OCI-LY1 (cell line): Measurements from ENCODE around the gene ETS2.

ENCODE experiments used
- H2AFZ ChIP-seq: fragments of 200-600 bp; sonication (generic), shearing (Covaris generic); 2 replicates; pipeline ENCODE4 v1.6.0; 2014; ENCODE audit warnings: antibody characterized with exemption, mild to moderate bottlenecking, low read length
- H3F3A ChIP-seq: fragments of 200-600 bp; sonication (generic), shearing (Covaris generic); 2 replicates; pipeline ENCODE4 v1.6.0; 2014; ENCODE audit warnings: mild to moderate bottlenecking, antibody characterized with exemption, low read length, moderate library complexity; ENCODE audit not compliant: insufficient read depth
- H3K27ac ChIP-seq: fragments of 200-600 bp; sonication (generic); 2 replicates; pipeline ENCODE4 v1.5.1; 2014; ENCODE audit warnings: low read length, mixed run types, mild to moderate bottlenecking, low read depth; ENCODE audit not compliant: poor library complexity, severe bottlenecking
- H3K27me3 ChIP-seq: fragments of 200-600 bp; sonication (generic); 2 replicates; pipeline ENCODE4 v1.6.0; 2014; ENCODE audit warnings: antibody characterized with exemption, mild to moderate bottlenecking, low read length, moderate library complexity; ENCODE audit not compliant: insufficient read depth
- H3K36me3 ChIP-seq: fragments of 200-600 bp; sonication (generic); 2 replicates; pipeline ENCODE4 v1.6.1; 2014; ENCODE audit warnings: mild to moderate bottlenecking, antibody characterized with exemption, low read length, moderate library complexity, mixed read lengths; ENCODE audit not compliant: insufficient read depth
- H3K4me1 ChIP-seq: fragments of 200-600 bp; sonication (generic); 2 replicates; pipeline ENCODE4 v1.5.1; 2014; ENCODE audit warnings: mild to moderate bottlenecking, low read length, moderate library complexity; ENCODE audit not compliant: insufficient read depth, severe bottlenecking
- H3K4me2 ChIP-seq: fragments of 200-600 bp; sonication (generic), shearing (Covaris generic); 2 replicates; pipeline ENCODE4 v1.6.1; 2014; ENCODE audit warnings: low read length
- H3K4me3 ChIP-seq: fragments of 200-600 bp; sonication (generic); 2 replicates; pipeline ENCODE4 v1.5.1; 2014; ENCODE audit warnings: low read length, low read depth, mild to moderate bottlenecking, mixed read lengths; ENCODE audit not compliant: poor library complexity, severe bottlenecking
- H3K79me2 ChIP-seq: fragments of 200-600 bp; shearing (Covaris generic); 2 replicates; pipeline ENCODE4 v1.6.1; 2016; ENCODE audit warnings: mixed run types, low read length, mixed read lengths; ENCODE audit not compliant: insufficient read depth
- H3K9ac ChIP-seq: fragments of 200-600 bp; sonication (generic), shearing (Covaris generic); 2 replicates; pipeline ENCODE4 v1.6.1; 2014; ENCODE audit warnings: mild to moderate bottlenecking, low read length, mixed read lengths
- H3K9me2 ChIP-seq: fragments of 200-600 bp; sonication (generic), shearing (Covaris generic); 2 replicates; pipeline ENCODE4 v1.6.1; 2014; ENCODE audit warnings: low read depth, mild to moderate bottlenecking, low read length, mixed read lengths
- H3K9me3 ChIP-seq: fragments of 200-600 bp; shearing (Covaris generic); 2 replicates; pipeline ENCODE4 v1.6.1; 2014; ENCODE audit warnings: low read length, mixed read lengths
- H4K20me1 ChIP-seq: fragments of 200-600 bp; sonication (generic), shearing (Covaris generic); 2 replicates; pipeline ENCODE4 v1.6.0; 2016; ENCODE audit warnings: mild to moderate bottlenecking, low read length; ENCODE audit not compliant: insufficient read depth
- EZH2 ChIP-seq: fragments of 200-600 bp; sonication (generic), shearing (Covaris generic); IDR thresholded peaks from 2 replicates; pipeline ENCODE4 v1.8.0; 2017; ENCODE audit warnings: borderline replicate concordance, mixed run types, mild to moderate bottlenecking, antibody characterized with exemption, low read length, moderate library complexity, mixed read lengths
- TF ChIP-seq, protein P1 (sequence below): fragments of 200-600 bp; sonication (generic), shearing (Covaris generic); IDR thresholded peaks from 2 replicates; pipeline ENCODE4 v1.5.1; 2017; ENCODE audit warnings: mild to moderate bottlenecking, antibody characterized with exemption, low read length, moderate library complexity, mixed read lengths

The ETS2 gene

DNA sequence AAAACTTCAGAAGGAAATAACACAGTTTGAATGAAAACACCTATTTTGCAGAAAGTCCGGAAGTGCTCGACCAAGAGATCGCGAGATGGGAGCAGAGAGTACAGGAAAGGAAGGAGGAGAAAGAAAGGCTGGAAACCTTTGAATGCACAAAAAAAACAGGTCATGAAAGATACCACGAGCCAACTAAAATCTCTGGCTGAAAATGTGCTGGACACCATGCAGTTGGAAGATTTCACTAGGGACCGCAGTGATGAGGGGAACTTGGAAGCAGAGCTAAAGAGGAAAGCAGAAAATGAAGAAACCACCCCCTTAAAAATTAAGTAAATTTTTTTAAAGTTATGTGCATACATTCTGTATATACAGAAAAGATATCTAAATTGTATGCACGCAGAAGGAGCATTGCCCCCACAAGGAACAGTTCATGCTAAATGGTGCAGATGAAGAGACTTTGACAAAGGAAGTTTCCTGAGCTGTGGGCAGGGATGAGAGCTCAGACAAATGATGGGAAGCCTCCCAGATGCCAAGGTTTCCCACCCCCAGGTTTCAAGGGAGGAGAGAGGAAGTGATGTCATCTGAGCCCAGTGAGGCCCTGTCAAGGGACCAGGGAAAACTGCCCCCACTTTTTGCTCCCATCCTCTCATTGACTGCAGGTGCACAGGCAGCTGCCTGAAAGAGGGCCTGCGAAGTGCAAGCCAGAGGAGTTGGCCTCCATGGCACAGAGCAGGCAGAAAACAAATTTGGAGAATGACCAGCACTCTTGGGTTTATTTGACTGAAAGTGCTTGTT, 52.5 kb downstream of the ETS2 start:
- no peaks in the 10 kb centered on the region for H3K9me3 ChIP-seq
- H3K4me3 ChIP-seq = no peak overlapping the region
- H2AFZ ChIP-seq = no peak overlapping the region
- no peaks in the 10 kb centered on the region for H3K27me3 ChIP-seq
- H3K27ac ChIP-seq = no peak overlapping the region
- H3K9me2 ChIP-seq = no peaks in the 10 kb centered on the region
- H3K79me2 ChIP-seq = no peaks in the 10 kb centered on the region
- H4K20me1 ChIP-seq = no peaks in the 10 kb centered on the region
- peaks cover 56% of the 10 kb centered on the region for H3K4me1 ChIP-seq
- H3F3A ChIP-seq = no peaks in the 10 kb centered on the region
- H3K4me2 ChIP-seq = no peak overlapping the region
- no peaks in the 10 kb centered on the region for H3K36me3 ChIP-seq
- H3K9ac ChIP-seq = no peak overlapping the region
- no peak for TF ChIP-seq EZH2
- TF ChIP-seq, protein P1, sequence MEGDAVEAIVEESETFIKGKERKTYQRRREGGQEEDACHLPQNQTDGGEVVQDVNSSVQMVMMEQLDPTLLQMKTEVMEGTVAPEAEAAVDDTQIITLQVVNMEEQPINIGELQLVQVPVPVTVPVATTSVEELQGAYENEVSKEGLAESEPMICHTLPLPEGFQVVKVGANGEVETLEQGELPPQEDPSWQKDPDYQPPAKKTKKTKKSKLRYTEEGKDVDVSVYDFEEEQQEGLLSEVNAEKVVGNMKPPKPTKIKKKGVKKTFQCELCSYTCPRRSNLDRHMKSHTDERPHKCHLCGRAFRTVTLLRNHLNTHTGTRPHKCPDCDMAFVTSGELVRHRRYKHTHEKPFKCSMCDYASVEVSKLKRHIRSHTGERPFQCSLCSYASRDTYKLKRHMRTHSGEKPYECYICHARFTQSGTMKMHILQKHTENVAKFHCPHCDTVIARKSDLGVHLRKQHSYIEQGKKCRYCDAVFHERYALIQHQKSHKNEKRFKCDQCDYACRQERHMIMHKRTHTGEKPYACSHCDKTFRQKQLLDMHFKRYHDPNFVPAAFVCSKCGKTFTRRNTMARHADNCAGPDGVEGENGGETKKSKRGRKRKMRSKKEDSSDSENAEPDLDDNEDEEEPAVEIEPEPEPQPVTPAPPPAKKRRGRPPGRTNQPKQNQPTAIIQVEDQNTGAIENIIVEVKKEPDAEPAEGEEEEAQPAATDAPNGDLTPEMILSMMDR = no peak

DNA sequence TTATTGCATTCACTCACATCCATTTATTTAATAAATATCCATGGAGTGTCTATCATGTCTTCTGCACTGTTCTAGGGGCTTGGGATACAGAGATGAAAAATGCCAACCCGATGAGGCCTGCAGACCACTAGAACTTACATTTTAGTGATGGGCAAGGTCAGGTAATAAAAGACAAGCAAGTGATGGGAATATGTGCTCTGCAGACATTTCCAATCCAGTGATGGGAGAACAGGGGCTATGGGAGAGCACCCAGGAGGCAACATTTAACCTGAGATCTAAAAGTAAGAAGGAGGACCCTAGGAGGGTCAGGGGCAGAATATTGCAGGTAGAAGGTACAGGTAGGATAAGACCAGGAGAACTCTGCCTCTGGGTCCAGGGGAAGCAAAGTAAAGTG, 53.1 kb downstream of the ETS2 start:
- Histone ChIP-seq H3K4me2 (no peak overlapping the region), H3K27ac (no peak overlapping the region), H3K9me3 (no peaks in the 10 kb centered on the region), H4K20me1 (no peaks in the 10 kb centered on the region), H3K4me3 (no peak overlapping the region), H3K9ac (no peak overlapping the region), H2AFZ (no peak overlapping the region), H3F3A (no peaks in the 10 kb centered on the region), H3K36me3 (no peaks in the 10 kb centered on the region), H3K27me3 (no peaks in the 10 kb centered on the region), H3K9me2 (no peaks in the 10 kb centered on the region), H3K79me2 (no peaks in the 10 kb centered on the region), H3K4me1 (peaks cover 54% of the 10 kb centered on the region)
- TF ChIP-seq, protein P1 = no peak
- no peak for TF ChIP-seq EZH2

DNA sequence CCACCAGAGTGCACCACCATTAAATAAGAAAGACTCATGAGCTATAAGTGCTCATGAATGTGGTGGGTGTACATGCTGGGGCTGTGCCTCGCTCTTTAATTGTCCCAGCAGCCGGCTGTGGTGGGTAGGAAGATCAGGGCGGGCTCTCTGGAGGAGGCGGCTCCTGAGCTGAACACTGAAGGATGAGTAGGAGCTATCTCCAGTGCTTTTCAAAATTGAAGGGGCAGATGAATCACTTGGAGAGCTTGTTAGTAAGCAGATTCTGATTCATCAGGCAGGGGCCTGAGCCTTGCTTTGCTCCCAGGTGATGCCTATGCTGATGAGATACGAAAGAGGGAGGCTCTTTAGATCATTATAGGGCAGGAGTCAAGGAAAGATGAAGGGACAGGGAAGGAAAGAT, 54.1 kb downstream of the ETS2 start:
- H3K9ac ChIP-seq = no peak overlapping the region
- no peaks in the 10 kb centered on the region for H3K27me3 ChIP-seq
- no peaks in the 10 kb centered on the region for H3F3A ChIP-seq
- H3K4me1 ChIP-seq = peaks cover 45% of the 10 kb centered on the region
- no peak overlapping the region for H3K4me3 ChIP-seq
- no peak for TF ChIP-seq EZH2
- TF ChIP-seq, protein P1 = no peak
- H3K36me3 ChIP-seq = no peaks in the 10 kb centered on the region
- no peak overlapping the region for H2AFZ ChIP-seq
- no peak overlapping the region for H3K27ac ChIP-seq
- no peak overlapping the region for H3K4me2 ChIP-seq
- no peaks in the 10 kb centered on the region for H3K9me3 ChIP-seq
- no peaks in the 10 kb centered on the region for H4K20me1 ChIP-seq
- H3K79me2 ChIP-seq = no peaks in the 10 kb centered on the region
- H3K9me2 ChIP-seq = no peaks in the 10 kb centered on the region
